ENCODE results near the gene SCFD2. TPM values are rescaled to one million over a fixed set of nuclear protein-coding genes. Genes with fewer than 3 reads are reported as not detected.

Gene SCFD2
- total RNA-seq, 3 donors from 2014 or later = 22.8 to 33.8 (median 25.0) TPM

GRCh38 chr4:53007024-53007423 lies 358.8 kb downstream of the SCFD2 start:
- no peak overlapping the region for H3K27ac ChIP-seq
- H3K9me3 ChIP-seq = no peaks in the 10 kb centered on the region
- TF ChIP-seq POLR2AphosphoS5 (IDR thresholded peaks at IDR 0.05) (no peak), CTCF (IDR thresholded peaks at IDR 0.05) (no peak), POLR2A (IDR thresholded peaks at IDR 0.05) (no peak)
- DNase-seq (ENCODE audit: low spot score in 2 of 2) = no peak
- intact Hi-C loops (cut with DNase I; ENCODE audit: low total_unique reads) = no loop called here
- H3K36me3 ChIP-seq = no peaks in the 10 kb centered on the region
- no peaks in the 10 kb centered on the region for H3K4me1 ChIP-seq
- H3K27me3 ChIP-seq = no peaks in the 10 kb centered on the region
- H3K4me3 ChIP-seq = no peak overlapping the region

DNA sequence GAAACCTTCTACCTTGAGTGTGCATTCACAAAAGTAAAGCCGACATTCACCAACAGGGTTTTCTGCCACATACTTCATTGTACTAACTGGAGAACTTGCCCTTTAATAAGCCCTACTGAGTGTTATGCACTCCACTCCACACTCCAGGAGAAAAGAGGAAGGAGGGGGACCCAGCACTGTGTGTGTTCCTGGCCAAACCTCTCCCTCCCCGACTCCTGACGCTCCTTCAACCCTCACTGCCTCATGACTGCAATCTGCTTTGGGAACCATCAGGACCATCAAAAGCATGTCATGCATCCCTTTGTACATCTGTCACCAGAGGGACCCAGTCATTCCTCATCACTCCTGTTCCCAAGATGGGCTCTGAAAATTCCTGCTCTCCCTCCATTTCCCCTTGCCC lies 360.1 kb downstream of the SCFD2 start:
- Histone ChIP-seq H3K4me1 (no peaks in the 10 kb centered on the region), H3K27me3 (no peaks in the 10 kb centered on the region), H3K4me3 (no peak overlapping the region), H3K9me3 (no peaks in the 10 kb centered on the region), H3K27ac (no peak overlapping the region), H3K36me3 (no peaks in the 10 kb centered on the region)
- DNase-seq (ENCODE audit: low spot score in 2 of 2) = no peak
- TF ChIP-seq POLR2AphosphoS5 (IDR thresholded peaks at IDR 0.05) (no peak), CTCF (IDR thresholded peaks at IDR 0.05) (no peak), POLR2A (IDR thresholded peaks at IDR 0.05) (no peak)
- intact Hi-C loops (cut with DNase I; ENCODE audit: low total_unique reads) = no loop called here

DNA sequence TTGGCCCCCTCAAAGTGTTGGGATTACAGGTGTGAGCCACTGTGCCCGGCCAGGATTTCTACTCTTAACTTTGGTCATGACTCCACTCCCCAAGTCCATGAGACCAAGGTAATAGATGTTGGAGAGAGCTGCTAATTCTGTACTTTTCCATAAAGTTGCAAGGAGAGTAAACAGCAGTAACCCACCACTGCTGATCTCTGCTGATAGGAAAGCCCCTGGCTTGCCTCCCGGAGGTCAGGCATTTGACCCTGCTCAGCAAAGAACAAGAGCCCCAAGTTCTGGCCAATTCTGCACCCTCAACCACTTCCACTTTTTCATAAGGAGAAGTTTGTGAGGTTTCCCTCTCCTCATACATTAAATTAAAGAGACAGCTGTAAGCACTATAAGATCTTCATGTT lies 360.7 kb downstream of the SCFD2 start:
- no peak for DNase-seq (ENCODE audit: low spot score in 2 of 2)

GRCh38 chr4:53004497-53005148 lies 361.2 kb downstream of the SCFD2 start:
- no peak for TF ChIP-seq POLR2A (IDR thresholded peaks at IDR 0.05)
- TF ChIP-seq CTCF (IDR thresholded peaks at IDR 0.05) = no peak
- no peak for TF ChIP-seq POLR2AphosphoS5 (IDR thresholded peaks at IDR 0.05)
- intact Hi-C loops (cut with DNase I; ENCODE audit: low total_unique reads) = no loop called here

More for the DNA sequence above, 360.7 kb downstream of the SCFD2 start:
- no peak overlapping the region for H3K4me3 ChIP-seq
- no peaks in the 10 kb centered on the region for H3K4me1 ChIP-seq
- H3K27me3 ChIP-seq = no peaks in the 10 kb centered on the region
- H3K9me3 ChIP-seq = no peaks in the 10 kb centered on the region
- intact Hi-C loops (cut with DNase I; ENCODE audit: low total_unique reads) = no loop called here
- no peak overlapping the region for H3K27ac ChIP-seq
- TF ChIP-seq POLR2A (IDR thresholded peaks at IDR 0.05) (no peak), POLR2AphosphoS5 (IDR thresholded peaks at IDR 0.05) (no peak), CTCF (IDR thresholded peaks at IDR 0.05) (no peak)
- no peaks in the 10 kb centered on the region for H3K36me3 ChIP-seq

GRCh38 chr4:53003959-53004358 lies 361.9 kb downstream of the SCFD2 start:
- no peaks in the 10 kb centered on the region for H3K36me3 ChIP-seq
- no peak for TF ChIP-seq POLR2A (IDR thresholded peaks at IDR 0.05)
- no peak for TF ChIP-seq POLR2AphosphoS5 (IDR thresholded peaks at IDR 0.05)
- TF ChIP-seq CTCF (IDR thresholded peaks at IDR 0.05) = no peak
- intact Hi-C loops (cut with DNase I; ENCODE audit: low total_unique reads) = no loop called here
- no peak for DNase-seq (ENCODE audit: low spot score in 2 of 2)
- H3K27ac ChIP-seq = no peak overlapping the region
- no peaks in the 10 kb centered on the region for H3K27me3 ChIP-seq
- H3K9me3 ChIP-seq = no peaks in the 10 kb centered on the region
- H3K4me1 ChIP-seq = no peaks in the 10 kb centered on the region
- no peak overlapping the region for H3K4me3 ChIP-seq

More at GRCh38 chr4:53004497-53005148, 361.2 kb downstream of the SCFD2 start:
- Histone ChIP-seq H3K36me3 (no peaks in the 10 kb centered on the region), H3K27ac (no peak overlapping the region), H3K27me3 (no peaks in the 10 kb centered on the region), H3K4me3 (no peak overlapping the region), H3K9me3 (no peaks in the 10 kb centered on the region), H3K4me1 (no peaks in the 10 kb centered on the region)
- no peak for DNase-seq (ENCODE audit: low spot score in 2 of 2)
